Medulla oblongata (tissue), 1 donor: ENCODE results near the gene DLAT.
A peak's percentile ranks its signal among the peaks of the same experiment; 100 is the strongest.

Experiments
- DNase-seq: peaks from one replicate; pipeline ENCODE4 v3.0.0-alpha.2; 2015; ENCODE audit errors: extremely low spot score

The DLAT gene

DNA sequence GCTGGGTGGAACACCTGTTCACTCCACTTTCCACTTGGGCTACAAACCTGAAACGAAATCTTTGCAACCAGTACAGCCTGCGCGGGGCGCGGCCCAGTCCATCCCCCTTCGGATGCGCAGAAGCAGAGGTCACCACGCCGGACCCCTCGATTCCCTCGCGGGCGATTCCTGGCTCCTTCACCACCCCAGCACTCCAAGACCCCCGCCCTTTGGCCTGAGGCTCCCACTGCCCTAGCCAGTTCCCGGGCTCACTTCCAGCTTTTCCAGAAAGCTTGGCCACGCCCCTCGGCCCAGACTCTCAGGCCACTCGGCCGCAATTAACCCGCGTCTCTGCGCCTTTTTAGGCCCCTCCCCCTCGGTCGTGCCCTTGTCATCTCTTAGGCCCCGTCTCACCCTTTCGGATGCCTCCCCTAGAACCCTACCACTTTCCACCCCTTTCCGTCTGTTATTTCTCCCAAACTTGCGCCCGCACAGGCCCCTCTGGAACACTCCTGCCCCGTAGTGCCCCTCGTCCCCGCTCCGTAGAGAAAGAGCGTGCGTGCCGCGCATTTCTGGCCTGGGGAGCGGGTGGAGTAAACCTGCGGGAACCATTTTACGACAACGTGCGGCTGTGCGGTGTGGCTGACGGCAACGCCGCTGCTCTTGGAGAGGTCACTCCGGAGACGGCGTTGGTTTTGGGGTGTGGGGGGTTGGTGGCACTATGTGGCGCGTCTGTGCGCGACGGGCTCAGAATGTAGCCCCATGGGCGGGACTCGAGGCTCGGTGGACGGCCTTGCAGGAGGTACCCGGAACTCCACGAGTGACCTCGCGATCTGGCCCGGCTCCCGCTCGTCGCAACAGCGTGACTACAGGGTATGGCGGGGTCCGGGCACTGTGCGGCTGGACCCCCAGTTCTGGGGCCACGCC, at the start of gene DLAT:
Gene DLAT, plus strand, starts transcription at position 636 of the 906 bp plus-strand sequence. Its CDS starts 65 bp downstream, at position 701.
- peak; percentile 78 for DNase-seq

DNA sequence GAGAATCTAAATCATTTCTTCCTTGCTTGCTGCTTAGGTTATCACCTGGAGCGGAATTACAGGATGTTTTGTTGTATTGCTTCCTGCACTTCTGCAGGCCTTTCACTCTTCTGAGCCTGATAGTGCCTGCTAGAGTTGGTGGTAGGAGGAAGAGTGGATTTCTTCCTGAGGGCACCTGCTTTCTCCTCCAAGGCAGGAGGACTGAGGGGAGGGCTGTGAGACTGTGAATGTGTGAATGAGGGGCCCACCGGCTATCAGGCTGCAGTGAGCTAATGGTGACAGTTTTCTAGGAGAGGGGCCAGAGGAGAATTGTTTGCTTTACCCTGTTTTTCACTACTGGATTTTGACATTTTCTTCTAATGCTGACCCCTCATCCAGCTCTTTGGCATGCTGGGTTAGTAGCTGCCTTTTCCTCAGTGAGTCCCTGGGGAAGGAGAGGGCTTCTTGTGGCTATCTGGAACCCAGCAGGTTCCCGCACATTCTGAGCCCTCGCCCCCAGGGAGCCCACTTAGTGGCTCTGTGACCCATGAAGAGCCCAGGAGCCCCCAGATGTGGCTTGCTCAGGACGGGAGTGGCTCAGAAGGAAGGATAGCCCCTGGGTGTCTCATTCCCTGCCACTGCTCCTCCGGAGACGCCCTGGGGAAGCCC, 49.0 kb upstream of the DLAT start:
- DNase-seq, result no peak

DNA sequence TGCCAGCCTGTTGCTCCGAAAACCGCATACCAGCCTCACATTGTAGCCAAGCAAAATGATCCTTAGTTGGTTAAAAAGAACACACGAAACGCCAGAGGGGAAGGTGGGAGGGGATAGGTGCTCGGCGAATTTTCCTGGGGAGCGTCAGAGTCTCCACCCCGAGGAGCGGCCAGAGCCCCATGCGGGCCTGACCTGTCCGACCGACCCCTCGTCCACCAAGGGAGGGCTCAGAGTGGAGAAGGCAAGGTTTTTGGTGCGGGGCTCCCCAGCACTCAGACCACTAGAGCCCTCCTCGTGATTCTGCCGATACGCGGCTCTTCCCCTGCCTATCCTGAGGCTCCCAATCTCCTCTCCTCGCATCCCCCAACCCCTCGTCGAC, 48.5 kb upstream of the DLAT start:
- peak; percentile 38 for DNase-seq

DNA sequence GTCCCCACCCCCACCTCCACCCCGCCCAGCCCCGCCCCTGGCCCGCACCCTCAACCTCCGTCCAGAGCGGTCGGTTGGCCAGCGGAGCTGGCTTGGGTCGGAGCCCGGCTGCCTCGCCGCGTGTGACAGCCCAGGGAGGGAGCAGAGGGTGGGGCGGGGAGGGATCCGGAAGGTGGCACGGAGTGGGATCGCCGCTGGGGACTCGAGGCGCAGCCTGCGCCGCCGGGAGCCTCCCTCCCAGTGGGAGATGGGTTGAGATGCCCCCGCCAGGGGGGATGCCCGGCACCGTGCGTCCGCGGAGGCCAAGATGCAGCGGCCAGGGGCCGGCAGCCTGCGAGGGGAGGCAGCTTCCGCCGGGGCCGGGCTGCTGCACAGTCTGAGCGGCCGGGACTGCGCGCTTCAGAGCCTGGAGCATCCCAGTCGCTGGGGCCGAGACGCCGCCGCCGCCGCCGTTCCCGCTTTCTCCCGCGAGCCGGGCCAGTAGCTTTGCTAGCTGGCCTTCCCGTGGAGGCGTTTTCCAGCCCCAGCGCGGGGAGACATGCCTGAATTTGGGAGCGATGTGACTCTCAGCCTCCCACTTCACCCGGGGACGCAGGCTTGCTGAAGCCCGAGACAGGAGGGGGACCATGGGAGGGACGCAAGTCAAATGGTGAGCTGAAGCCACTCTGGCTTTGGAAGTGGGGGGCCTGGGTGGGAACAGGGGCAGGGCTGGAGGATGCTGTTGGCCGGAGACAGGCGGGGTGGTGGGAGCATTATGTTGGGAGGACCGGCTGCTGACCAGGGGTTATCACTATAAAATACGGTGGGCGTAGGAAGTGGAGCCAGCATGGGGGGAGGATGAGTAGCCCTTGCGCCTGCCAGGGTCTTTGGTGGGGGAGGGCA, 47.8 kb upstream of the DLAT start:
- DNase-seq, result peak; percentile 76

- DNase-seq, result peak; percentile 94
These were observed 47.0 kb upstream of the DLAT start for GRCh38 chr11:111978028-111978771.

- DNase-seq, result no peak
These were observed 45.1 kb upstream of the DLAT start for GRCh38 chr11:111980062-111980461.

- DNase-seq, result peak; percentile 67
These were observed 43.9 kb upstream of the DLAT start for GRCh38 chr11:111981270-111981669.

DNA sequence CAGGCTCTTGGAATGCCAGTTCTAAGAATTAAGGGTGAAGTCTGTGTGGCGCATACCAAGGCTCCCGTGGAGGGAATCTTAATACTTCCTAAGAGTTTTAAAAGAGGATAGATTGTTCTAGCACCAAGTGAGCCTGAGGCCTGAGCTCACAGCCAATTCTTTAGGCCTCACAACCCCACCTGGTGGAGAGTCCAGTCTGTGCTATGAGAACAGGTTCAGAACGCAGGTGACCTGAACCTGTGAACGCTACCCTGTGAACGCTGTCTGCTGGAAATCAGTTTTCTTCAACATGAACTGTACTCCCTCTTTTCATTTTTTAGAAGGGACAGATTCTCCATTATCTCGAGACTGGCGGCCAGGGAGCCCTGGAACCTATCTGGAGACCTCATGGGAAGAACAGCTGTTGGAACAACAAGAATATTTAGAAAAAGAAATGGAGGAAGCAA, 43.2 kb upstream of the DLAT start:
- DNase-seq, result peak; percentile 83

DNA sequence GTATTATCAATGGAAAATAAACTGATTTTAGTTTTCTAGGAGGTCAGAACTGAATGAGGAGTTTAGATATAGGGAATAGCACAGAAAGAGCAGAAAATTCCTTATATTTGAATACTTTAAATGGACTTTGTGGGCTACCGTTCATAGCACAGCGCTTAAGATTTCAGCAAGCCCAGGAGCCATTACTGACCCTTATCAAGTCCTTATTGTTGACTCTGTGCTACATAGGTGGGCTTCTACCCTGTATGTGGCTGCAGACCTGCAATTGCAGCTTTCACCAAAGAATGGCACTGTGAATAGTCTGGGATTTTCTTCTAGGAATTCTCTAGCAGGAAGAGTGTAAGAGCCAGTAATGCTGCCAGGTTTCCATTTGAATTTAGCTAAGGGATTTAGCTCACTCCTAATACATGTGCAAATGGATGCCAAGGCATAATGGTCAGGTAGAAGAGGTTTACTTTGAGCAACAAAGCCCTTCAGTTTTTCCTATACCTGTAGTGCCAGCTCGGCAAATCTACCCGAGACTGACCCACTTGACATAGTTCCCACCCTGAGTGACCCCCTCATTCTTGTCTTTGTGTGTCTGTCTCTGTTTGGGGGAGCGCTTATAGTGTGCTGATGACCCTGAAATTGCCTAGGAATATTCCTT, 42.5 kb upstream of the DLAT start:
- DNase-seq, result peak; percentile 48

- DNase-seq, result peak; percentile 81
These were observed 41.8 kb upstream of the DLAT start for GRCh38 chr11:111983187-111983986.

- no peak for DNase-seq
These were observed 38.6 kb upstream of the DLAT start for GRCh38 chr11:111986589-111986988.

DNA sequence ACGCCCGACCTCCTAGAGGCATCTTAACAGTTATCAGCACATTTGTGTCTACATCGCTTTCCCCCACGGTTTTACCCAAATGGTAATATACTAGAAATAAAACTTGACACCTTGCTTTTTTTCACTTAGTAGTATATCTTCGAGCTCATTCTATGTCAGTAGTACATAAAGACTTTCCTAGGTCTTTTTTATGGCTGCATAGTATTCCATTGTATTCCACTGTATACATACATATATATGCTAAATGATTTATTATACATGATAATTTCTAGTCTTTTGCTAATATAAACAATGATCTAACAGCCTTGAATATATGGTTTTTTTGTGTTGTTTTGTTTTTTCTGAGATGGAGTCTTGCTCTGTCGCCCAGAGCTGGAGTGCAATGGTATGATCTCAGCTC, 34.8 kb upstream of the DLAT start:
- DNase-seq, result no peak

GRCh38 chr11:111992206-111992855, 32.9 kb upstream of the DLAT start:
- no peak for DNase-seq

- DNase-seq, result no peak
These were observed 29.1 kb upstream of the DLAT start for GRCh38 chr11:111996129-111996528.

GRCh38 chr11:111996669-111997068, 28.5 kb upstream of the DLAT start:
- DNase-seq, result peak; percentile 36

- no peak for DNase-seq
These were observed 26.1 kb upstream of the DLAT start for GRCh38 chr11:111999111-111999510.

DNA sequence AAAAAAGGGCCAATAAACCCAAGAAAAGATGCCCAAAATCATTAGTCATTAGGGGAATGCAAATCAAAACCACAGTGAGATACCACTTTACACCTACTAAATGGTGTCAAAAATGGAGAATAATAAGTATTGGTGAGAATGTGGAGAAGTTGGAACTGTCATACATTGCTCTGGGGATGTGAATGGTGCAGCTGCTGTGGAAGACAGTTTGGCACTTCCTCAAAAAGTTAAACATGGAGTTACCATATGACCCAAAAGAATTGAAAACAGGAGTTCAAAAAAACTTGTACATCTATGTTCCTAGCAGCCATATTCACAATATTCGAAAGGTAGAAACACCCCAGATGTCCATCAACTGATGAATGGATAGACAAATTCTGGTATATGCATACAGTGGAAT, 24.5 kb upstream of the DLAT start:
- DNase-seq, result no peak

- no peak for DNase-seq
These were observed 22.6 kb upstream of the DLAT start for GRCh38 chr11:112002491-112003216.

GRCh38 chr11:112004389-112004788, 20.8 kb upstream of the DLAT start:
- DNase-seq, result no peak
